Measurements from ENCODE around the gene NAV2. TPM values are rescaled to one million over a fixed set of nuclear protein-coding genes. Genes with fewer than 3 reads are reported as not detected.

Gene NAV2
- total RNA-seq, 1 experiment from 2014 or later, result 46.3 TPM

GRCh38 chr11:19769820-19770219 lies 57.2 kb downstream of the NAV2 start:
- no peaks in the 10 kb centered on the region for H3K79me1 ChIP-seq (ENCODE audit: insufficient read depth, low read depth, low read length, poor library complexity, severe bottlenecking)
- no peak overlapping the region for H4K8ac ChIP-seq (replicated peaks; ENCODE audit: insufficient read length, low read depth, low read length)
- H3K4ac ChIP-seq (ENCODE audit: low read depth, low read length), result no peak overlapping the region
- H3K9ac ChIP-seq (ENCODE audit: extremely low read depth, insufficient read length, low read length), result no peak overlapping the region
- H3K4me1 ChIP-seq (ENCODE audit: insufficient read depth, low read length), result peaks cover 26% of the 10 kb centered on the region
- no peak overlapping the region for H2AFZ ChIP-seq (ENCODE audit: low read length)
- no peaks in the 10 kb centered on the region for H4K20me1 ChIP-seq (ENCODE audit: control insufficient read depth, insufficient read depth, insufficient read length)
- no peak overlapping the region for H2BK20ac ChIP-seq (ENCODE audit: low read depth, low read length, poor library complexity, severe bottlenecking)
- H3K23ac ChIP-seq (ENCODE audit: insufficient read length, low read depth, low read length), result no peak overlapping the region
- H3K4me3 Mint-ChIP-seq, result peak overlapping the region in 1 of 2 experiments; percentile 39; a peak in 1 of 5 replicates
- WGBS (ENCODE audit: extremely low coverage, insufficient read length, low lambda C conversion rate), result no CpG with 5 or more reads among the region's 1 CpG
- H3K18ac ChIP-seq (ENCODE audit: insufficient read length, low read depth, low read length), result no peak overlapping the region
- no peak for DNase-seq
- H2AK5ac ChIP-seq (ENCODE audit: insufficient read length, low read length), result no peak overlapping the region
- H3K4me1 Mint-ChIP-seq, result peaks cover 58 to 59% of the 10 kb centered on the region in 2 experiments
- peaks cover 13% of the 10 kb centered on the region for H3K27me3 Mint-ChIP-seq (ENCODE audit: low read depth)
- no peak overlapping the region for H2BK5ac ChIP-seq (ENCODE audit: insufficient read length, low read length)
- H4K5ac ChIP-seq (ENCODE audit: insufficient read length, low read depth, low read length), result no peak overlapping the region
- no peak overlapping the region for H2BK120ac ChIP-seq (ENCODE audit: low read depth, low read length, poor library complexity, severe bottlenecking)
- H3K27me3 ChIP-seq (ENCODE audit: insufficient read depth, low read length), result no peaks in the 10 kb centered on the region
- no peaks in the 10 kb centered on the region for H3K23me2 ChIP-seq (ENCODE audit: insufficient read length, low read depth, low read length, poor library complexity, severe bottlenecking)
- H3K14ac ChIP-seq (ENCODE audit: insufficient read depth, low read length), result no peak overlapping the region
- H3T11ph ChIP-seq (ENCODE audit: low read length), result no peak overlapping the region
- no peak overlapping the region for H3K27ac ChIP-seq (ENCODE audit: insufficient read length, low read depth, low read length)
- no peak overlapping the region for H2BK15ac ChIP-seq (ENCODE audit: low read depth, low read length)
- no peaks in the 10 kb centered on the region for H3K79me2 ChIP-seq (ENCODE audit: insufficient read depth, low read length)
- H3K9me3 ChIP-seq (ENCODE audit: control insufficient read depth, low read depth, low read length), result no peaks in the 10 kb centered on the region
- H3K27ac Mint-ChIP-seq, result peak overlapping the region in 2 of 3 experiments; percentile 64 to 92; a peak in 3 of 7 replicates
- H3K4me2 ChIP-seq (ENCODE audit: insufficient read depth, insufficient read length, low read length), result no peak overlapping the region
- H2BK12ac ChIP-seq (ENCODE audit: insufficient read length, low read depth, low read length), result no peak overlapping the region
- no peak for TF ChIP-seq CTCF (conservative IDR thresholded peaks at IDR 0.05)
- H3K56ac ChIP-seq (ENCODE audit: insufficient read length, low read depth, low read length), result no peak overlapping the region
- H4K91ac ChIP-seq (ENCODE audit: insufficient read length, low read depth, low read length), result no peak overlapping the region
- H3K9me3 Mint-ChIP-seq, result no peaks in the 10 kb centered on the region
- peaks cover 0 to 1% (median 0%) of the 10 kb centered on the region in 3 experiments; a peak in 2 of 7 replicates for H3K36me3 Mint-ChIP-seq (ENCODE audit: insufficient read depth in 1 of 3, low read depth in 3 of 3)
